Right cardiac atrium (tissue), 5 donors: ENCODE results near the gene NPFF. TPM values are rescaled to one million over a fixed set of nuclear protein-coding genes. Genes with fewer than 3 reads are reported as not detected.

Experiments
- ATAC-seq, 2 donors: fragments of 200-7000 bp; cut with Tn5 transposase; one replicate each; pipeline versions ENCODE4 v1.8.0 to v1.9.1; 2020; ENCODE audit warnings: moderate library complexity in 2 of 2, mild to moderate bottlenecking in 1 of 2
- DNase-seq, 3 donors: peaks; one replicate each; pipeline ENCODE4 v3.0.0-alpha.2; 2020
- H3K27ac ChIP-seq: one replicate; pipeline ENCODE4 v1.5.1; 2013; ENCODE audit warnings: mild to moderate bottlenecking, low read length, control low read depth, moderate library complexity
- H3K27me3 ChIP-seq: one replicate; pipeline ENCODE4 v1.6.1; 2013; ENCODE audit not compliant: control insufficient read depth, insufficient read depth
- H3K4me1 ChIP-seq: one replicate; pipeline ENCODE4 v1.6.1; 2013; ENCODE audit warnings: low read length; ENCODE audit not compliant: control insufficient read depth, insufficient read depth
- H3K4me3 ChIP-seq: one replicate; pipeline ENCODE4 v1.5.1; 2013; ENCODE audit warnings: low read length, control low read depth
- H3K9me3 ChIP-seq: one replicate; pipeline ENCODE4 v1.6.1; 2013; ENCODE audit warnings: low read length; ENCODE audit not compliant: control insufficient read depth
- WGBS: extraction: QIAGEN DNeasy Blood & Tissue Kit; methylation state at CpG from one replicate; pipeline ENCODE4 v1.1.7; 2013; 5-methylcytosine and 5-hydroxymethylcytosine counted together
- intact Hi-C, 4 donors: fragments of 100-400 bp; cut with DNase I; formaldehyde crosslinking; loops; one replicate each; pipeline versions ENCODE4 v1.11.0 to v1.14.0; 2022 to 2023
- polyA plus RNA-seq: library from polyadenylated mRNA; stranded (reverse); fragments of 200-250 nt; gene quantifications from one replicate; pipeline ENCODE4 v1.2.3, GENCODE V29; 2013
- total RNA-seq, 4 donors: library from RNA; stranded (reverse); fragmentation: NEBNext Ultra II Directional; extraction: Animal tissue kit (Norgen Biotek cat#: 25700); gene quantifications; one replicate each; pipeline ENCODE4 v1.2.1, GENCODE V29; 2021
- donor health status: healthy with polysubstance abuse.
- donor health status: DM: no; HTN: yes; CAD: no.
- donor health status: DM: no; HTN: no; CAD: no.
- donor health status: DM: no; HTN: yes; CAD: no; lungs with severe emphysema.
- donor health status: DM: yes; HTN: yes; CAD: no.

NPFF gene
- total and polyA plus RNA-seq, 5 donors: not detected

DNA sequence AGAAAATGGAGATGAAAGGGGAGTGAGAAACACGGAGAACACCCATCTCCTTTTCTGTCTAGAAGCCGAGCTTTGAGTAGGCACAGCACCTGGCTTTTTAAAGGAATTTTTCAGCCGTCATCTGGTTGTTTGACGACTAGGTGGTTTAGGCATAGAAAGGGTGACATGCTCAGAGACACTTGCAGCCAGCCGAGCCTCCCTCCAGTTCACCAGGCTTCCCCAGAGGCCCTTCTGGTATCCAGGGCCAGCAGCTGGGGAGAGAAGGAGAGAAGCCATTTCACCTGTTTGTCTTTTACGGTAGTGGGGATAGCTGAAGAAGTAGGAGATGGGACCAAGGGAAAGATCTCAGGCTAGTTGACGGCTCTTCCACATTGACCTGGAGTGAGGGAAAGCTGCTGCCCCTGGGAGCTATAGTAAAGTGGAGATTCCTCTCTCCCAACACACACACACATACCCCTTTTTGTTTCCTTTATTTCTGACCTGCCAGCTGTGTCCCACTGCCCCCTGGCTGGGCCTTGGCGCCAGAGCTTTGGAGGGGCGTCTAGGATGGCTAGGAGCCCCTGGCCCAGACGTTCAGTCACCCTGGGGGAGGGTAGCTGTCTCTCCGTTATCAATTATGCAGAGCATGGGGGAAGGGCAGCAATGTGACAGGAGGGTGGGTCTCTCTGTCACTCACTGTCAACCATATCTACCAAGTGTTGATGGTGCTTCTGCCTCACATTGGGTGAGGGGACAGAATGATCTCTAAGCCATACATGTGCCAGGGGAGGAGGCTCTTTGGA lies 13.5 kb downstream of the NPFF start:
- peak overlapping the region; percentile 73 for H3K27ac ChIP-seq
- peak overlapping the region; percentile 47 for H3K4me3 ChIP-seq
- no peak for ATAC-seq
- DNase-seq: no peak
- peaks cover 4% of the 10 kb centered on the region for H3K4me1 ChIP-seq
- no peaks in the 10 kb centered on the region for H3K27me3 ChIP-seq
- intact Hi-C loops: no loop called here
- 27% methylated on average over 11 of the region's 11 CpGs for WGBS
- H3K9me3 ChIP-seq: no peaks in the 10 kb centered on the region

- Histone ChIP-seq H3K4me1 (peaks cover 4% of the 10 kb centered on the region), H3K9me3 (no peaks in the 10 kb centered on the region), H3K27ac (peak overlapping the region; percentile 73), H3K4me3 (peak overlapping the region; percentile 47), H3K27me3 (no peaks in the 10 kb centered on the region)
- WGBS: 2% methylated on average over 47 of the region's 52 CpGs
- ATAC-seq (peak; percentile 95), DNase-seq (peak; percentile 96 to 98 (median 98))
- intact Hi-C loops: no loop called here
Observed at GRCh38 chr12:53492830-53493609, 14.3 kb downstream of the NPFF start.

GRCh38 chr12:53492188-53492587 lies 15.1 kb downstream of the NPFF start:
- Histone ChIP-seq H3K9me3 (no peaks in the 10 kb centered on the region), H3K4me3 (peak overlapping the region; percentile 47), H3K27me3 (no peaks in the 10 kb centered on the region), H3K27ac (peak overlapping the region; percentile 30), H3K4me1 (peaks cover 4% of the 10 kb centered on the region)
- intact Hi-C loops: no loop called here
- DNase-seq: peak in 1 of 3 donors; percentile 43
- ATAC-seq: peak in 1 of 2 donors; percentile 0
- WGBS: 48% methylated on average over 20 of the region's 20 CpGs

DNA sequence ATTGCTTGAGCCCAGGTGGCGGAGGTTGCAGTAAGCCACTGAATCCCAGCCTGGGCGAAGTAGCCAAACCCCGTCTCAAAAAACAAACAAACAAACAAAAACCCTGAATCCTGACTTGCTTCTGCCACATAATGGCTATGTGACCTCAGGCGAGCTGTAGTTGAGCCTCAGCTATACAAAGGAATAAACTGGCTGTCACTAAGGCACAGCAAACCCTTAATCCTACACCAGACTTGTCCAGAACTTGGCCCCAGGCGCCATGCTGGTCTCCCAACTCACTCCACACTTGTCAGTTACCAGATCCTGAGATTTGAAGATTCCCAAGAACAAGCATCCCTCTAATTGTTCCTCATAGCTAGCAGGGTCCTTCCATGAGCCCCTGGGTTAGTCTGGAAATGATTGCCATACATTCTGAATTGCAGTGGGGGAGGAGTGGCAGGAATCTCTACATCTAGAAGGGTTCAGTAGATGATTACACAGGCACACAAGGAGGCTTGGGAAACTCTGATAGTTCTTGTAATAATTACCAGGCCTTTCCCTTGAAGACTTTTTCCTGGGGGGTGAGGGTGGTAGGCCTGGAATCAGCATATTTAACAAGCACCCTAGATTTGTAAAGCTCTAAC lies 17.9 kb downstream of the NPFF start:
- Histone ChIP-seq H3K4me3 (no peak overlapping the region), H3K9me3 (no peaks in the 10 kb centered on the region), H3K27me3 (no peaks in the 10 kb centered on the region), H3K4me1 (peaks cover 4% of the 10 kb centered on the region), H3K27ac (no peak overlapping the region)
- ATAC-seq (no peak), DNase-seq (no peak)
- intact Hi-C loops: no loop called here
- 95% methylated on average over 5 of the region's 5 CpGs for WGBS

GRCh38 chr12:53486736-53487487 lies 20.4 kb downstream of the NPFF start:
- no peaks in the 10 kb centered on the region for H3K27me3 ChIP-seq
- no peak overlapping the region for H3K27ac ChIP-seq
- intact Hi-C loops: no loop called here
- peak in 1 of 3 donors; percentile 64 for DNase-seq
- H3K4me1 ChIP-seq: no peaks in the 10 kb centered on the region
- H3K4me3 ChIP-seq: no peak overlapping the region
- H3K9me3 ChIP-seq: no peaks in the 10 kb centered on the region
- WGBS: 79% methylated on average over 17 of the region's 17 CpGs
- peak in 1 of 2 donors; percentile 3 for ATAC-seq

GRCh38 chr12:53485955-53486735 lies 21.1 kb downstream of the NPFF start:
- 93% methylated on average over 10 of the region's 10 CpGs for WGBS
- H3K4me3 ChIP-seq: no peak overlapping the region
- H3K9me3 ChIP-seq: no peaks in the 10 kb centered on the region
- H3K27me3 ChIP-seq: no peaks in the 10 kb centered on the region
- H3K27ac ChIP-seq: no peak overlapping the region
- ATAC-seq (no peak), DNase-seq (peak in 1 of 3 donors; percentile 47)
- intact Hi-C loops: no loop called here
- H3K4me1 ChIP-seq: no peaks in the 10 kb centered on the region

DNA sequence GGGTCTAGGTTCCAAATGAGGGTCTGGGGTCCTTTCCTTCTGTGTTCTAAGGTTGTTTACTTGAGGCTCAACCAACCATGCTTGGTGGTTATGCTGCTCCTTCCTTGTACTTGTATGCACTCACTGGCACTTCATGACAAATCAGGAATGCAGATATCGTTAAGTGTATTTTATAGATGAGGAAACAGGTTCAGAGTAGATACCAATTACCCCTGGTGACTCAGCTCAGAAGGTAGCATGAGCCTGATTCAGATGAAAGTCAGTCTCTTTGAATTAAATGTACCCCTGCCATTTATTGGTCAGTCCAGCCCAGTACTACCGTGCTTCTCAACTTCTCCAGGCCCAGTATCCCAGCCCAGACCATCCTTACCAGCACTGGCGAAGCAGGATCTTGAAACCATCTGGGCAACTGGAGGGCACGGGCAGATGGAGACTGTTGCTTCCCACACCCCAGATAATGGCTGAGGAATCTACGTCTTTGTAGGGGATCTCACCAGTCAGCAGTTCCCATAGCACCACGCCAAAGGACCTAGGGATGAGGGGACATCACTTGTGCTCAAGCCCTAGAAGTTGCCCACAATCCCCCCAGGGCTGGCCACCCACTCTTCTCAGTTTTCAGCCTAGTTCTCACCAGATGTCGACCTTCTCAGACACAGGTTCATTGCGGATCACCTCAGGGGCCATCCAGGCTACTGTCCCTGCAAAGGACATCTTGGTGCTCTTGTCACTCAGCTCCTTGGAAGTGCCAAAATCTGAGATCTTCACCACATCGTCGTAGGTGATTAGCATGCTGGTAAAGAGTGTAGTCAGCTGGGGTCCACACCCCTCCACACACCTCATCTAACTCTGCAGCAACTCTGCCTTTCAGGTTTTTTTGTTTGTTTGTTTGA lies 22.4 kb downstream of the NPFF start:
- H3K4me1 ChIP-seq: no peaks in the 10 kb centered on the region
- intact Hi-C loops: no loop called here
- no peak overlapping the region for H3K4me3 ChIP-seq
- H3K27me3 ChIP-seq: no peaks in the 10 kb centered on the region
- H3K27ac ChIP-seq: no peak overlapping the region
- ATAC-seq (no peak), DNase-seq (no peak)
- H3K9me3 ChIP-seq: no peaks in the 10 kb centered on the region
- 77% methylated on average over 10 of the region's 10 CpGs for WGBS

DNA sequence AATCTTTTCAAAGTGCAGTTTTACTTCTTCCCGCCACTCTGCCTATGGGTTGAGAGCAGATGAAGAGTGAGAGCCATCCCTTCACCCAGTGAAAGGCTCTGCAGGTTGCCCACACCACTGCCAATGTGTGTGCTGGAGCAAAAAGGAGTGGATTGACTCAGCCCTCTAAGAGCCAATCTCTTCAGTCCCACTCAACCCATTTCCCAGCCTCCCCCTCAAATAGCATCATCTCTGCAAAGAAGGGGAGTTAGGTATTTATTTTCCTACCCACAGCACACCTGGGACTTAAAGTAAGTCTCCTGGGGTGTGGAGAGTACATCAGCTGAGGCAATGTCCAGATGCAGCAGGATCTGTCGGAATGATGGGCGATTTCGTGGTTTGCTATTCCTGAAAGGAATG lies 23.3 kb downstream of the NPFF start:
- H3K27me3 ChIP-seq: no peaks in the 10 kb centered on the region
- H3K4me3 ChIP-seq: no peak overlapping the region
- intact Hi-C loops: no loop called here
- H3K27ac ChIP-seq: no peak overlapping the region
- no peak for DNase-seq
- WGBS: 89% methylated on average over 4 of the region's 4 CpGs
- H3K4me1 ChIP-seq: no peaks in the 10 kb centered on the region
- ATAC-seq: no peak
- H3K9me3 ChIP-seq: no peaks in the 10 kb centered on the region

GRCh38 chr12:53483225-53483978 lies 23.9 kb downstream of the NPFF start:
- no peak overlapping the region for H3K27ac ChIP-seq
- intact Hi-C loops: no loop called here
- 67% methylated on average over 9 of the region's 9 CpGs for WGBS
- H3K9me3 ChIP-seq: no peaks in the 10 kb centered on the region
- no peak overlapping the region for H3K4me3 ChIP-seq
- no peaks in the 10 kb centered on the region for H3K4me1 ChIP-seq
- DNase-seq: peak in 1 of 3 donors; percentile 26
- ATAC-seq: peak in 1 of 2 donors; percentile 5
- H3K27me3 ChIP-seq: no peaks in the 10 kb centered on the region
